Upper lobe of left lung (tissue), 4 donors: ENCODE measurements around the gene LILRB1.

ENCODE experiments used
- POLR2A ChIP-seq, 4 donors: fragments of 450-650 bp; IDR thresholded peaks; one replicate each; pipeline ENCODE4 v1.5.1; 2016 to 2017; ENCODE audit warnings: antibody characterized with exemption in 4 of 4, mild to moderate bottlenecking in 2 of 4
- TF ChIP-seq, protein P1 (sequence below), 6 experiments: fragments of 450-650 bp in 4 of 6; fragments of 200-600 bp in 2 of 6; sonication (generic) in 2 of 6; IDR thresholded peaks; one replicate each; pipeline ENCODE4 v1.5.1; 2016 to 2019; ENCODE audit warnings: antibody characterized with exemption in 6 of 6

DNA sequence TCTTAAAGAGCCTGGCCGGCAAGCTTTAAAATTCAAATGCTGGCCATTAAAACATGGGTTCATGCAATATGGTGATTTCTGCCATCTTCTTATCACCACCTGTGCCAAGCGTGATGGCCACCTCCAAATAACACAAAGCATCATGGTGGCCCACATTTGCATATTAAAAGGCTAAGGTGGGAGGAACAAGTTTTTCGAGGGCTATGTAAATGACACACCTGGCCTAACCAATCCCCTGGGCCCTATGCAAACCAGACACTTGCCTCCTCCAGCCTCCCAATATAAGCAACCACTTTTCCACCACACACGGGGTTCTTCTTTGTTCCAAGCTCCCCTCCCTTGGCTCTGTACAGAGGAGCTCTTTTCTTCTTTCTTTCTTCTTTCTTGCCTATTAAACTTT, 46.9 kb downstream of the LILRB1 start:
- no peak for TF ChIP-seq POLR2A (IDR thresholded peaks at IDR 0.05)
- TF ChIP-seq, protein P1, sequence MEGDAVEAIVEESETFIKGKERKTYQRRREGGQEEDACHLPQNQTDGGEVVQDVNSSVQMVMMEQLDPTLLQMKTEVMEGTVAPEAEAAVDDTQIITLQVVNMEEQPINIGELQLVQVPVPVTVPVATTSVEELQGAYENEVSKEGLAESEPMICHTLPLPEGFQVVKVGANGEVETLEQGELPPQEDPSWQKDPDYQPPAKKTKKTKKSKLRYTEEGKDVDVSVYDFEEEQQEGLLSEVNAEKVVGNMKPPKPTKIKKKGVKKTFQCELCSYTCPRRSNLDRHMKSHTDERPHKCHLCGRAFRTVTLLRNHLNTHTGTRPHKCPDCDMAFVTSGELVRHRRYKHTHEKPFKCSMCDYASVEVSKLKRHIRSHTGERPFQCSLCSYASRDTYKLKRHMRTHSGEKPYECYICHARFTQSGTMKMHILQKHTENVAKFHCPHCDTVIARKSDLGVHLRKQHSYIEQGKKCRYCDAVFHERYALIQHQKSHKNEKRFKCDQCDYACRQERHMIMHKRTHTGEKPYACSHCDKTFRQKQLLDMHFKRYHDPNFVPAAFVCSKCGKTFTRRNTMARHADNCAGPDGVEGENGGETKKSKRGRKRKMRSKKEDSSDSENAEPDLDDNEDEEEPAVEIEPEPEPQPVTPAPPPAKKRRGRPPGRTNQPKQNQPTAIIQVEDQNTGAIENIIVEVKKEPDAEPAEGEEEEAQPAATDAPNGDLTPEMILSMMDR (IDR thresholded peaks at IDR 0.05): no peak
